HG03521 (cell line): ENCODE results near the gene MRAP2.
"Not testable (repeated sequence)": the region's sequence is repeated elsewhere in the genome, so short reads cannot be mapped to it uniquely, and the experiment has no call there.

Experiments
- ATAC-seq: cut with Tn5 transposase; IDR thresholded peaks from one replicate; pipeline ENCODE4 v1.9.1; 2021; ENCODE audit warnings: mild to moderate bottlenecking, moderate library complexity; ENCODE audit not compliant: unreplicated experiment

Gene MRAP2

DNA sequence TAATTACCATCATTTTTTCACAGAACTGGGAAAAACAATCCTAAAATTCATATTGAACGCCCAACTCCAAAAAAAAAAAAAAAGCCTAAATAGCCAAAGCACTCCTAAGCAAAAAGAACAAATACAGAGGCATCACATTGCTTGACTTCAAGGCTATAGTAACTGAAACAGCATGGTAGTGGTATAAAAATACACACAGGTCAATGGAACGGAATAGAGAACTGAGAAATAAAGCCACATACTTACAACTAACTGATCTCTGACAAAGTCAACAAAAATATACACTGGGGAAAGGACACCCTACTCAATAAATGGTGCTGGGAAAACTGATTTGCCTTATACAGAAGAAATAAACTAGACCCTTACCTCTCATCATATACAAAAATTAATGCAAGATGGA, 89.6 kb downstream of the MRAP2 start:
- no peak for ATAC-seq

DNA sequence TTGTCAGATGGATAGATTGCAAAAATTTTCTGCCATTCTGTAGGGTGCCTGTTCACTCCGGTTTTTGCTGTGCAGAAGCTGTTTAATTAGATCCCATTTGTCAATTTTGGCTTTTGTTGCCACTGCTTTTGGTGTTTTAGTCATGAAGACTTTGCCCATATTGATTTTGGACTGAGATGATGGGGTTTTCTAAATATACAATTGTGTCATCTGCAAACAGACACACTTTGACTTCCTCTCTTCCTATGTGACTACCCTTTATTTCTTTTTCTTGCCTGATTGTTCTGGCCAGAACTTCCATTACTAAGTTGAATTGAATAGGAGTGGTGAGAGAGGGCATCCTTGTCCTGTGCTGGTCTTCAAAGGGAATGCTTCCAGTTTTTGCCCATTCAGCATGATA, 96.0 kb downstream of the MRAP2 start:
- ATAC-seq, result not testable (repeated sequence)

DNA sequence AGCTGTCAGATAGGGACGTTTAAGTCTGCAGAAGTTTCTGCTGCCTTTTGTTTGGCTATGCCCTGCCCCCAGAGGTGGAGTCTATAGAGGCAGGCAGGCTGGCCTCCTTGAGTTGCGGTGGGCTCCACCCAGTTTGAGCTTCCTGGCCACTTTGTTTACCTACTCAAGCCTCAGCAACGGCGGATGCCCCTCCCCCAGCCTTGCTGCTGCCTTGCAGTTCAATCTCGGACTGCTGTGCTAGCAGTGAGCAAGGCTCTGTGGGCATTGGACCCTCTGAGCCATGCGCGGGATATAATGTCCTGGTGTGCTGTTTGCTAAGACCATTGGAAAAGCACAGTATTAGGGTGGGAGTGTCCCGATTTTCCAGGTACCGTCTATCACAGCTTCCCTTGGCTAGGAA, 99.8 kb downstream of the MRAP2 start:
- not testable (repeated sequence) for ATAC-seq

DNA sequence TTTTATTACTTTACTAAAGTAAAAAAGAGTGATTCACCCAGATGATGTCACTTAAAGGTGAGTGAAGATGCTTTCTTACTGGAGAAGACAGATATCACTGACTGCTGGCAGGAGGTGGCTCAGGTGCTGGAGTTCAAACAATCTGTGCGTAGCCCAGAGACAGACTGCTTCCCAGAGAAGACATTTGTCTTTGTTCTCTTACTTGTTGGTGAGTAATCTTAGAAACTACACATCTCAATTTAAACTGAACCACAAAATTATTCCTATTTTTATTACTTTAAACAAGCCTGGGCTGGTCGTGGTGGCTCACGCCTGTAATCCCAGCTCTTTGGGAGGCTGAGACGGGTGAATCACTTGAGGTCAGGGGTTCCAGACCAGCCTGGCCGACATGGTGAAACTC, 101.7 kb downstream of the MRAP2 start:
- no peak for ATAC-seq

DNA sequence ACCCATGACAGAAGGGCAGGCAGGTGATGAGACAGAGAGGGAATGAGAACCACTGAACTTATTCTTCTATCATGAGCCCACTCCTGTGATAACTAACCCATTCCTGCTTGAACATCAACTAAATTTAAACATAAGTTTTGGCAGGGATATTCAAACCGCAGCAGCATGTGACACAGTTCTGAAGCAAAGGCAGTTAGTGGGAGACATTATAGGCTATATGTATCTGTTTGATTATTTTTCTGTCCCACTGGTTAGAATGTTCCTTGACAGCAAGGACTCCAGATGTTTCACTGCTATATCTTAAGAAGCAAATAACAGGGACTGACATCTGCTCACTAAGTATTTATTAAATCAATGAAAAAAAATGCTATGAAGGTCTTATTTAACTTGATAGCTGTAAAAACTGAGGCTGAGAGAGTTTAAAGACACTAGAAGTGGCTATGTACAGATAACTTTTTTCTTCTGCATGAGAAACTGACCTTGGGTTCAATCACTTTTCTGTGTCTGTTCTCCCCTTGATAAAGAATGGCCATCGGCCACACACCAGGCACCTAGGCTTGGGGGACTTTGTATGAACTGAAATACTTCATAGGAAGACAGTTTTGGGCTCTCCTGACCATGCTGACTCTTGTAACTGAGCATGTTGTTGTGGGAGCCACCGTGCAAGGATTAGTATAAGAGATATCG, 102.9 kb downstream of the MRAP2 start:
- no peak for ATAC-seq

DNA sequence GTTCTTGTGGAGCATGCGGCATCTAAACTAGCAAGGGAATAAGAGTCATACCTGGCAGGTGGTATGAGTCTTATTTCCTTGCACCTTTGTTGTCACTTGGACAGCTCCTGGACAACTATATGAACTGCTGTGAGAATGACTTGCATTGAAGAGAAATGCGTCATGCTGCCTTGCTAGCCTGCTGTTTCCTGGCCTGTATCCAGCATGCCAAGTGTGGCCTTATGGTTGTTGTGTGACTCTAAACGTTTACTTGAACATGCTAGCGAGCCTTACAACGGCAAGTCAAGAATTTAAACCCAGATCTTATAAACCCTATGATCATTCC, 103.4 kb downstream of the MRAP2 start:
- no peak for ATAC-seq

DNA sequence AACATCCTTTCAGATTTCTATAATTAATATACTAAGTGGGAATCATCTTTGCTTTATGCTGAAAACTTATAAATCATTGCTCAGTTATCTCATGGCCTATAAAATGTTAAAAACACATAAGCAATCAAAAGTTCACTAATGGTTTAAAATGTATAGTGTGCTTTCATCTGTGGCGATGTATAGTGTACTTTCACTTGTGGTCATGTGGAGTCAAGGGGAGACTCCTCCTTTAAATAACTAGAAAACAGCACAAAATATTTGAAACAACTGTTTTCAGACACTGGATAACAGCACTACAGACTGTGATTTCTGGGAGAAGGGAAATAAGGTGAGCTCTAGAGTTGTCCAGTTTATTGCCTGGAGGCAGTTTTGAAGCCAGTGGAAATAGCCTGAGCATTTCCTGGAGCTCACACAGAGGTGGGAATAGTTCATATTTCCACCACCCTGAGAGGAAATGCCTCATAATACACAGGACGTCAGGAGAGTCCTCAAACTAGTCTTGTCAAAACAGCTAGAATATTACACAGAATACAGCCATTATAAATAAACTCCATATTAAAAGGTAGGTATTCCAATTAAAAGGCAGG, 104.5 kb downstream of the MRAP2 start:
- no peak for ATAC-seq

DNA sequence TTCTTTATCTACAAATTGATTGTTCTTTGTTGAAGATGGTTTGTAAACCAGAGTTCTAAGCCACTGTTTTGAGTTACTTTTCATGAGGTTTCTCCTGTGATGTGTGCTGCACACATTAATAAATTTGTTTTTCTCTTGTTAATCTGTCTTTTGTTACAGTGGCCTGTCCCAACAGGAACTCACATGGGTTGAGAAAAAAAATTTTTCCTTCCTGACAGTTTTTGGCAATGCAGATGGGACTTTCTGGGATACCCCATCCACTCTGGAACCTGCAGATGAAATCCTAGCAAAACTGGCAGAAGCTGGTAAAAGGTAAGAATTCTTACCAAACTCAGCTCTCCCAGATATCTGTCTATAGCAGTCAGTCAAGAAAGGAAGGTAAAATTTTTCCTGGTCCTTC, 105.7 kb downstream of the MRAP2 start:
- no peak for ATAC-seq
